Measurements from ENCODE around the gene FSTL4.

GRCh38 chr5:133247151-133247709 is 365.1 kb downstream of the FSTL4 start:
- TF ChIP-seq CTCF (optimal IDR thresholded peaks at IDR 0.05 in 1 of 3, IDR thresholded peaks at IDR 0.05 in 1 of 3, conservative IDR thresholded peaks at IDR 0.05 in 1 of 3; ENCODE audit: extremely low read depth in 1 of 3, insufficient read depth in 2 of 3, low read length in 3 of 3): no peak
- no peak for TF ChIP-seq EZH2 (IDR thresholded peaks at IDR 0.05; ENCODE audit: low read length)

Data from keratinocyte (primary cell).